Testis (tissue), 3 donors: ENCODE measurements around the gene PCP2. TPM values are rescaled to one million over a fixed set of nuclear protein-coding genes. Genes with fewer than 3 reads are reported as not detected.

Source experiments
- DNase-seq: peaks from one replicate; pipeline ENCODE4 v3.0.0-alpha.2; 2019
- H3K27ac ChIP-seq, 2 donors: fragments of 200-600 bp; sonication (generic); one replicate each; pipeline ENCODE4 v1.5.1; 2019
- H3K27me3 ChIP-seq: fragments of 200-600 bp; sonication (generic); one replicate; pipeline ENCODE4 v1.5.1; 2019
- H3K36me3 ChIP-seq: fragments of 200-600 bp; sonication (generic); one replicate; pipeline ENCODE4 v1.5.1; 2017; ENCODE audit warnings: low read depth; ENCODE audit errors: missing control alignments
- H3K4me1 ChIP-seq: fragments of 200-600 bp; sonication (generic); one replicate; pipeline ENCODE4 v1.5.1; 2019
- H3K4me3 ChIP-seq, 2 donors: fragments of 200-600 bp; sonication (generic); one replicate each; pipeline ENCODE4 v1.5.1; 2017 to 2019
- H3K9me3 ChIP-seq: fragments of 200-600 bp; sonication (generic); one replicate; pipeline ENCODE4 v1.5.1; 2017
- POLR2A ChIP-seq: fragments of 450-650 bp; IDR thresholded peaks from one replicate; pipeline ENCODE4 v1.6.1; 2017; ENCODE audit warnings: antibody characterized with exemption, mild to moderate bottlenecking, moderate library complexity
- WGBS, 2 donors: methylation state at CpG; one replicate each; pipeline ENCODE4 v1.1.5; 2018; 5-methylcytosine and 5-hydroxymethylcytosine counted together
- intact Hi-C: fragments of 100-400 bp; cut with DNase I; formaldehyde crosslinking; loops from one replicate; pipeline ENCODE4 v1.15.1; 2023; ENCODE audit warnings: low total_unique reads
- polyA plus RNA-seq: library from polyadenylated mRNA; stranded (reverse); fragments of 350-450 nt; fragmentation: Illumina TruSeq; extraction: RNeasy Lipid Tissue Mini Kit (QIAGEN cat#74804); gene quantifications from one replicate; pipeline ENCODE4 v1.2.3, GENCODE V29; 2014; ENCODE audit warnings: low read depth, low replicate concordance; ENCODE audit not compliant: insufficient read depth
- total RNA-seq, 2 donors: library from RNA; depleted of rRNA; stranded (reverse); fragments of >200 nt; gene quantifications; one replicate each; pipeline ENCODE4 v1.2.3, GENCODE V29; 2016
- TF ChIP-seq, protein P1 (sequence below), 3 experiments: fragments of 450-650 bp in 2 of 3; fragments of 200-600 bp in 1 of 3; sonication (generic) in 1 of 3; IDR thresholded peaks; one replicate each; pipeline ENCODE4 v1.5.1; 2016 to 2019; ENCODE audit warnings: antibody characterized with exemption in 3 of 3, mild to moderate bottlenecking in 2 of 3, moderate library complexity in 1 of 3

PCP2 gene
- total and polyA plus RNA-seq, 3 donors from 2014 or later: 38.2 to 164 (median 130) TPM

DNA sequence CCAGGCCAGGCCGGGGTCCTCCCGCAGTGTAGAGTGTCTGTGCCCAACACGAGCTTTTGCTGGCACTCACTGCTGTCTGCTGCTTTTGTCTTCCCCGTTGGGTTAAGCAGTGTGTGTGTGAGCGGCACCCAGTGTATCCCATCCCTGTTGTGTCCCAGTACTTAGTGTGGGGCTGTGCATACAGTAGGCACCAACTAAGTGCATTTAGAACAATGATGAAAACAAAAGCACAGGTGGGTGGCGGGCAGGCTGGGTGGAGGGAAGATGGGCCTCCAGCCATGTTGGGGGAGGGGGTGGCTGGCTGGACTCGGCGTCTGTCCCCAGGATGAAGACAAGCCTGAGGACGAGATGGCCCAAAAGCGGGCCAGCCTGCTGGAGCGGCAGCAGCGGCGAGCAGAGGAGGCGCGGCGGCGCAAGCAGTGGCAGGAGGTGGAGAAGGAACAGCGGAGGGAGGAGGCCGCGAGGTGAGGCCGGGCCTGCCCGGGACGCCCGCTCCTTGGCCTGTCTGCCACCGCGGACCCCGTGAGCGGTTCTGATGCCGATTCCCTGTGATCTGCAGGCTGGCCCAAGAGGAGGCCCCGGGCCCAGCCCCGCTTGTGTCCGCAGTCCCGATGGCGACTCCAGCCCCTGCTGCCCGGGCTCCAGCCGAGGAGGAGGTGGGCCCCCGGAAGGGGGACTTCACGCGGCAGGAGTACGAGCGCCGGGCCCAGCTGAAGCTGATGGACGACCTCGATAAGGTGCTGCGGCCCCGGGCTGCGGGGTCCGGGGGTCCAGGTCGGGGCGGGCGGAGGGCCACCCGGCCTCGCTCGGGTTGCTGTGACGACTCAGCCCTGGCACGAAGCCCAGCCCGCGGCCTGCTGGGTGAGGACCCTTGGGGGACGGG is 18.4 kb downstream of the PCP2 start:
- H3K4me3 ChIP-seq: no peak overlapping the region
- TF ChIP-seq, protein P1, sequence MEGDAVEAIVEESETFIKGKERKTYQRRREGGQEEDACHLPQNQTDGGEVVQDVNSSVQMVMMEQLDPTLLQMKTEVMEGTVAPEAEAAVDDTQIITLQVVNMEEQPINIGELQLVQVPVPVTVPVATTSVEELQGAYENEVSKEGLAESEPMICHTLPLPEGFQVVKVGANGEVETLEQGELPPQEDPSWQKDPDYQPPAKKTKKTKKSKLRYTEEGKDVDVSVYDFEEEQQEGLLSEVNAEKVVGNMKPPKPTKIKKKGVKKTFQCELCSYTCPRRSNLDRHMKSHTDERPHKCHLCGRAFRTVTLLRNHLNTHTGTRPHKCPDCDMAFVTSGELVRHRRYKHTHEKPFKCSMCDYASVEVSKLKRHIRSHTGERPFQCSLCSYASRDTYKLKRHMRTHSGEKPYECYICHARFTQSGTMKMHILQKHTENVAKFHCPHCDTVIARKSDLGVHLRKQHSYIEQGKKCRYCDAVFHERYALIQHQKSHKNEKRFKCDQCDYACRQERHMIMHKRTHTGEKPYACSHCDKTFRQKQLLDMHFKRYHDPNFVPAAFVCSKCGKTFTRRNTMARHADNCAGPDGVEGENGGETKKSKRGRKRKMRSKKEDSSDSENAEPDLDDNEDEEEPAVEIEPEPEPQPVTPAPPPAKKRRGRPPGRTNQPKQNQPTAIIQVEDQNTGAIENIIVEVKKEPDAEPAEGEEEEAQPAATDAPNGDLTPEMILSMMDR (IDR thresholded peaks at IDR 0.05): no peak
- intact Hi-C loops: no loop called here
- 51 to 78% methylated on average over 16 to 49 of the region's 59 CpGs for WGBS, 2 donors
- H3K4me1 ChIP-seq: peaks cover 28% of the 10 kb centered on the region
- H3K9me3 ChIP-seq: no peaks in the 10 kb centered on the region
- H3K36me3 ChIP-seq: no peaks in the 10 kb centered on the region
- DNase-seq: no peak
- H3K27me3 ChIP-seq: no peaks in the 10 kb centered on the region
- H3K27ac ChIP-seq: no peak overlapping the region

GRCh38 chr19:7612282-7613274 is 20.9 kb downstream of the PCP2 start:
- TF ChIP-seq, protein P1 (IDR thresholded peaks at IDR 0.05): no peak
- TF ChIP-seq POLR2A: no peak
- no peak for DNase-seq
- Histone ChIP-seq H3K27ac (no peak overlapping the region), H3K9me3 (no peaks in the 10 kb centered on the region), H3K27me3 (no peaks in the 10 kb centered on the region), H3K4me3 (no peak overlapping the region), H3K4me1 (peaks cover 5% of the 10 kb centered on the region), H3K36me3 (no peaks in the 10 kb centered on the region)
- 56 to 78% methylated on average over 22 to 69 of the region's 81 CpGs for WGBS, 2 donors
- intact Hi-C loops: no loop called here

- H3K4me1 ChIP-seq: peaks cover 9% of the 10 kb centered on the region
- no peaks in the 10 kb centered on the region for H3K9me3 ChIP-seq
- DNase-seq: no peak
- 58 to 68% methylated on average over 28 to 41 of the region's 41 CpGs for WGBS, 2 donors
- intact Hi-C loops: no loop called here
- no peak overlapping the region for H3K4me3 ChIP-seq
- no peaks in the 10 kb centered on the region for H3K27me3 ChIP-seq
- H3K27ac ChIP-seq: no peak overlapping the region
- TF ChIP-seq, protein P1 (IDR thresholded peaks at IDR 0.05): no peak
- TF ChIP-seq POLR2A: no peak
- H3K36me3 ChIP-seq: no peaks in the 10 kb centered on the region
These were observed 21.8 kb downstream of the PCP2 start for GRCh38 chr19:7611541-7612279.

- Histone ChIP-seq H3K27ac (no peak overlapping the region), H3K4me1 (peaks cover 14% of the 10 kb centered on the region), H3K9me3 (no peaks in the 10 kb centered on the region), H3K36me3 (no peaks in the 10 kb centered on the region), H3K27me3 (no peaks in the 10 kb centered on the region), H3K4me3 (no peak overlapping the region)
- WGBS, 2 donors: 83 to 89% methylated on average over 14 to 29 of the region's 31 CpGs
- intact Hi-C loops: no loop called here
- TF ChIP-seq, protein P1 (IDR thresholded peaks at IDR 0.05): no peak
- TF ChIP-seq POLR2A: no peak
- DNase-seq: no peak
These were observed 22.9 kb downstream of the PCP2 start for GRCh38 chr19:7610491-7611240.
